HEK293T (cell line): ENCODE results near the gene FBXO45.

Experiments
- CTCF ChIA-PET: fragments of 350-600 bp; formaldehyde crosslinking; extraction: SDS; loops from one replicate; lab custom pipeline; 2021; ENCODE audit warnings: antibody characterized with exemption, inconsistent platforms; lab: Yijun Ruan, JAX
- POLR2A ChIA-PET: fragments of 350-600 bp; formaldehyde crosslinking; extraction: SDS; loops from one replicate; lab custom pipeline; 2020; ENCODE audit warnings: antibody characterized with exemption, inconsistent platforms; lab: Yijun Ruan, JAX
- DNase-seq: peaks from one replicate; pipeline ENCODE4 v3.0.0; 2012; ENCODE audit warnings: mixed read lengths; ENCODE audit errors: extremely low spot score
- ARNT ChIP-seq: fragments of 450-650 bp; IDR thresholded peaks from 2 replicates; pipeline ENCODE4 v1.6.1; 2017; ENCODE audit warnings: mild to moderate bottlenecking
- BHLHE40 ChIP-seq: fragments of 450-650 bp; IDR thresholded peaks from 2 replicates; pipeline ENCODE4 v1.6.1; 2016; ENCODE audit warnings: mild to moderate bottlenecking, moderate library complexity, borderline replicate concordance
- CTBP1 ChIP-seq: fragments of 450-650 bp; IDR thresholded peaks from 2 replicates; pipeline ENCODE4 v1.6.1; 2016; ENCODE audit warnings: borderline replicate concordance
- ELF4 ChIP-seq: fragments of 450-650 bp; IDR thresholded peaks from 2 replicates; pipeline ENCODE4 v1.6.1; 2017; ENCODE audit warnings: antibody characterized with exemption
- FOXA1 ChIP-seq: fragments of 450-650 bp; IDR thresholded peaks from 2 replicates; pipeline ENCODE4 v1.6.1; 2016; ENCODE audit warnings: mild to moderate bottlenecking
- FOXK2 ChIP-seq: fragments of 450-650 bp; IDR thresholded peaks from 2 replicates; pipeline ENCODE4 v1.6.1; 2016; ENCODE audit warnings: mild to moderate bottlenecking
- FOXM1 ChIP-seq: fragments of 450-650 bp; IDR thresholded peaks from 2 replicates; pipeline ENCODE4 v1.6.1; 2017; ENCODE audit warnings: mild to moderate bottlenecking, borderline replicate concordance
- HDGF ChIP-seq: fragments of 450-650 bp; IDR thresholded peaks from 2 replicates; pipeline ENCODE4 v1.6.1; 2017; ENCODE audit warnings: antibody characterized with exemption, borderline replicate concordance
- L3MBTL2 ChIP-seq: fragments of 450-650 bp; conservative IDR thresholded peaks from 2 replicates; pipeline ENCODE4 v1.6.1; 2016; ENCODE audit warnings: mild to moderate bottlenecking
- LEF1 ChIP-seq: fragments of 450-650 bp; IDR thresholded peaks from 2 replicates; pipeline ENCODE4 v1.6.1; 2017; ENCODE audit warnings: mild to moderate bottlenecking, borderline replicate concordance
- NFRKB ChIP-seq: fragments of 450-650 bp; IDR thresholded peaks from 2 replicates; pipeline ENCODE4 v1.6.1; 2016; ENCODE audit warnings: mild to moderate bottlenecking, moderate library complexity
- SP1 ChIP-seq: fragments of 450-650 bp; IDR thresholded peaks from 2 replicates; pipeline ENCODE4 v1.6.1; 2017
- SUZ12 ChIP-seq: fragments of 450-650 bp; IDR thresholded peaks from 2 replicates; pipeline ENCODE4 v1.6.1; 2016; ENCODE audit warnings: mild to moderate bottlenecking
- TARDBP ChIP-seq: fragments of 450-650 bp; IDR thresholded peaks from 2 replicates; pipeline ENCODE4 v1.6.1; 2016
- ZNF384 ChIP-seq: fragments of 450-650 bp; IDR thresholded peaks from 2 replicates; pipeline ENCODE4 v1.6.1; 2016
- TF ChIP-seq, protein P1 (sequence below): fragments of 450-650 bp; IDR thresholded peaks from 2 replicates; pipeline ENCODE4 v1.6.1; 2016

The FBXO45 gene

DNA sequence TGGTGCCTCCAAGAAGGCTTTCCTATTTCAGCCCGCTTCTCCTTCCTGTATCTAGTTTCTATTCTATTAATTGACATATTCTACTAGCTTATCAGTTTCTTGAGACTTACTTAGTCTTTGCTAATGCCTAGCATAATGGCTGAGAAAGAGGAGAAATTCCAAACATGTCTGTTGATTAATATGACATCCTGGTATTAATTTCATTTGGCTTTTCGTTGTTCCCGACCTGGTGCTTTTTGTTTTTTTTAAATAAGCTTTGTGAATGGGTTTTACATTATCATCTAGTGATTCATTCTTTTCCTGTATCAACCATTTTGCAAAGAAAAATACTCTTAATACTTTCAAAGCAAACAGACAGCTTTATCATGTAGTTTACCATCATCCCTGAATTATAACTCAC lies 13.2 kb upstream of the FBXO45 start:
- TF ChIP-seq NFRKB (no peak), ZNF384 (no peak), FOXA1 (no peak), SP1 (no peak), ELF4 (no peak), BHLHE40 (no peak), FOXM1 (no peak), SUZ12 (no peak), CTBP1 (no peak), HDGF (no peak), LEF1 (no peak), TARDBP (no peak), ARNT (no peak), FOXK2 (no peak)
- TF ChIP-seq, protein P1, sequence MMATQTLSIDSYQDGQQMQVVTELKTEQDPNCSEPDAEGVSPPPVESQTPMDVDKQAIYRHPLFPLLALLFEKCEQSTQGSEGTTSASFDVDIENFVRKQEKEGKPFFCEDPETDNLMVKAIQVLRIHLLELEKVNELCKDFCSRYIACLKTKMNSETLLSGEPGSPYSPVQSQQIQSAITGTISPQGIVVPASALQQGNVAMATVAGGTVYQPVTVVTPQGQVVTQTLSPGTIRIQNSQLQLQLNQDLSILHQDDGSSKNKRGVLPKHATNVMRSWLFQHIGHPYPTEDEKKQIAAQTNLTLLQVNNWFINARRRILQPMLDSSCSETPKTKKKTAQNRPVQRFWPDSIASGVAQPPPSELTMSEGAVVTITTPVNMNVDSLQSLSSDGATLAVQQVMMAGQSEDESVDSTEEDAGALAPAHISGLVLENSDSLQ: no peak
- ChIA-PET POLR2A (interaction anchor here (2.1 kb wide), 1 partner anchor 13 kb away, joined by 8 read pairs; the partner anchor contains the start of genes FBXO45 and WDR53), CTCF (no interaction called here)
- no peak for DNase-seq

DNA sequence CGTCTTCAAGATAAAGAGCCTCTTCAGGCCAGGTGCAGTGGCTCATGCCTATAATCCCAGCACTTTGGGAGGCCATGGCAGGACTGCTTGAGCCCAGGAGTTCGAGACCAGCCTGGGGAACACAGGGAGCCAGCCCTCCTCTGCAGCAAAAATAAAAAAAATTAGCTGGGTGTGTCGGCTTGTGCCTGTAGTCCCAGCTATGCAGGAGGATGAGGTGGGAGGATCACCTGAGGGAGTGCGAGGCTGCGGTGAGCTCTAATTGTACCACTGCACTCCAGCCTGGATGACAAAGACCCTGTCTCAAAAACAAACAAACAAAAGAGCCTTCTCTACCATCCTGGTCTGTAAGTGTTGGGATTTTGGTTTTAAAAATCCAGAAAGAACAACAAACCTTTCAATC lies 11.2 kb upstream of the FBXO45 start:
- TF ChIP-seq FOXM1: no peak
- TF ChIP-seq, protein P1: no peak
- TF ChIP-seq ELF4: no peak
- no peak for TF ChIP-seq CTBP1
- no peak for TF ChIP-seq LEF1
- TF ChIP-seq TARDBP: no peak
- no peak for TF ChIP-seq HDGF
- no peak for TF ChIP-seq ZNF384
- no peak for TF ChIP-seq FOXA1
- TF ChIP-seq NFRKB: no peak
- DNase-seq: no peak
- ChIA-PET CTCF (no interaction called here), POLR2A (no interaction called here)

DNA sequence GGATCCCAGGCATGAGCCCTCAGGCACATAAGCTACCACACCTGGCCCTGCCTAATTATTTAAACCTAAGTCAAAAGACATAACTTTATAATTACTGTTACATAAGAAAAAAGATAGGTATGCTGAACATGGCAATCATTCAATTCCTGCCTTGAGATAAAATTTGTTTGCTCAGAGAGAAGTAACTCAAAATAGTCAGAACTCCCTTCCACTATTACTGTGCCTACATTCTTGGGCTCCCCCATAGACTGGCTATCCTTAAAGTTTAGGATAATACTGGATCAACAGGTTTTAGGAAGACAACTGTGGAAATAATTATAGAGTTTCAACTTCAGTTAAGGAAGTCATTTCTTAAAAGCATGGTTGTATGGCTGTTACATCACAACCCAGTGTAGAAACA lies 10.0 kb upstream of the FBXO45 start:
- no peak for DNase-seq
- CTCF ChIA-PET: no interaction called here
- TF ChIP-seq SP1 (no peak), HDGF (no peak), SUZ12 (no peak), FOXK2 (no peak), LEF1 (no peak), ELF4 (no peak), L3MBTL2 (no peak), ZNF384 (no peak), ARNT (no peak), FOXM1 (no peak), BHLHE40 (no peak), TARDBP (no peak), NFRKB (no peak), FOXA1 (no peak), CTBP1 (no peak)
- TF ChIP-seq, protein P1: no peak
- POLR2A ChIA-PET: no interaction called here

DNA sequence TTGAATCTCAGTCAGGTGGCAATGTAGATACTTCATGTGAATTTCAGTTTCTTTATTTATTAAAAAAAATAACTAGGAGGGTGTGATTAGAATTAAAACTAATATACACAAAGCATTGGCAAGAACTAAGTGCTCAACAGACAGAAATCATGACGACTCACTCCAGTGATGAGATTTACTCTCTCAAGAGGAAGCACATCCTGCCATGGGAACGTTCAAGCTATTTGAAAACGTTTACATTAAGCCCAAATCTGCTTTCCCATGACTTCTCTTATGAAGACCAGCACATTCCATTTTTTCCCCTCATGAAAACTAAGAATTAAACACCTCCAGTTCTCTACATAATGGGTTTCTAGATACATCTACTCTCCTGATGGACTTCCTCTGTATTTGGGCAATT lies 8.6 kb upstream of the FBXO45 start:
- DNase-seq: no peak
- TF ChIP-seq SP1 (no peak), SUZ12 (no peak), FOXA1 (no peak), NFRKB (no peak), FOXK2 (no peak), L3MBTL2 (no peak), ZNF384 (no peak), LEF1 (no peak), TARDBP (no peak), ELF4 (no peak), CTBP1 (no peak)
- TF ChIP-seq, protein P1: no peak
- POLR2A ChIA-PET: no interaction called here
- CTCF ChIA-PET: no interaction called here

DNA sequence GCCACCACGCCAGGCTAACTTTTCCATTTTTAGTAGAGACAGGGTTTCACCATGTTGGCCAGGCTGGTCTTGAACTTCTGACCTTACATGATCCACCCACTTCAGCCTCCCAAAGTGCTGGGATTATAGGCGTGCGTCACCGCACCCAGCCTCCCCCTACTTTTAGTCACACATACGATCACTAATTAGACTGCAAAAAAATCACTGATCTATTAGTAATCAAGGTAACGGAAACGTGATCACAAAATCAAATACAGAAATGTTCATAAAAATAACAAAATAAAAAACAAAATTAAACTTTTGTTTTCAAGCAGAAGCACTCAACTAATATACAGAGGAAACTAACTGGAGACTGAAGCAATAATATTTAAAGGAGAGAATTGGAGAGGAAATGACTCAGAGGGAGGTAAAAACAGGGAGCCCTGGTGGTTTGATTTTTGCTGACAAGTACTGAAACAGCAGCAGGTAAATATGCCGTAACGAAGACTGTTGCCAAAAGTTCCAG lies 4.7 kb upstream of the FBXO45 start:
- DNase-seq: no peak
- ChIA-PET POLR2A (no interaction called here), CTCF (no interaction called here)
- TF ChIP-seq ELF4 (no peak), NFRKB (no peak), FOXM1 (no peak), ARNT (no peak), LEF1 (no peak), BHLHE40 (no peak), FOXA1 (no peak), ZNF384 (no peak), L3MBTL2 (no peak), TARDBP (no peak)
- TF ChIP-seq, protein P1: no peak
